GM12801 (cell line): ENCODE measurements around the gene CFL1.

Experiments
- TF ChIP-seq, protein P1 (sequence below): IDR thresholded peaks from one replicate; pipeline ENCODE4 v1.5.1; 2011; ENCODE audit warnings: control low read depth; ENCODE audit not compliant: insufficient read length; ENCODE audit errors: extremely low read depth

Gene CFL1

DNA sequence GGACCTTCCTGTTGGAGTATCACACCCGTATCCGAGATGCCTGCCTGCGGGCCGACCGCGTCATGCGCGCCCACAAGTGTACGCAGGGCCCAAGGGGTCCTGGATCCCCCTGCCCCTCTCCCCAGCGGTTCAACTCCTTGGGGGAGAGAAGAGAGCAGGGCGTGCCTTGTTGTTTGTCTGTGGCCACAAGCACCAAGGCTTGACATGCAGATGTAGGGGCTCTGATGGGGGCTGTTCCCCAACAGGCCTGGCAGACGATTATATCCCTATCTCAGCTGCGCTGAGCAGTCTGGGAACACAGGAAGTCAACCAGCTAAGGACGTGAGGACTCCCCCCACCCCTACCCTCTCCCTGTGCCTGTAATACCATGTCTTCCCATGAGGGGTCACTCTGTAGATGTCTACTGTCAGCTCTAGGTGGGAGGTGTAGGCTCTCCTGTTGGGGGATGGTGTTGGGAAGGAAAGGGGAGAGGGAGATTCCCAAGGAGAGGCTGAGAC lies 6.8 kb downstream of the CFL1 start:
- TF ChIP-seq, protein P1, sequence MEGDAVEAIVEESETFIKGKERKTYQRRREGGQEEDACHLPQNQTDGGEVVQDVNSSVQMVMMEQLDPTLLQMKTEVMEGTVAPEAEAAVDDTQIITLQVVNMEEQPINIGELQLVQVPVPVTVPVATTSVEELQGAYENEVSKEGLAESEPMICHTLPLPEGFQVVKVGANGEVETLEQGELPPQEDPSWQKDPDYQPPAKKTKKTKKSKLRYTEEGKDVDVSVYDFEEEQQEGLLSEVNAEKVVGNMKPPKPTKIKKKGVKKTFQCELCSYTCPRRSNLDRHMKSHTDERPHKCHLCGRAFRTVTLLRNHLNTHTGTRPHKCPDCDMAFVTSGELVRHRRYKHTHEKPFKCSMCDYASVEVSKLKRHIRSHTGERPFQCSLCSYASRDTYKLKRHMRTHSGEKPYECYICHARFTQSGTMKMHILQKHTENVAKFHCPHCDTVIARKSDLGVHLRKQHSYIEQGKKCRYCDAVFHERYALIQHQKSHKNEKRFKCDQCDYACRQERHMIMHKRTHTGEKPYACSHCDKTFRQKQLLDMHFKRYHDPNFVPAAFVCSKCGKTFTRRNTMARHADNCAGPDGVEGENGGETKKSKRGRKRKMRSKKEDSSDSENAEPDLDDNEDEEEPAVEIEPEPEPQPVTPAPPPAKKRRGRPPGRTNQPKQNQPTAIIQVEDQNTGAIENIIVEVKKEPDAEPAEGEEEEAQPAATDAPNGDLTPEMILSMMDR: no peak

DNA sequence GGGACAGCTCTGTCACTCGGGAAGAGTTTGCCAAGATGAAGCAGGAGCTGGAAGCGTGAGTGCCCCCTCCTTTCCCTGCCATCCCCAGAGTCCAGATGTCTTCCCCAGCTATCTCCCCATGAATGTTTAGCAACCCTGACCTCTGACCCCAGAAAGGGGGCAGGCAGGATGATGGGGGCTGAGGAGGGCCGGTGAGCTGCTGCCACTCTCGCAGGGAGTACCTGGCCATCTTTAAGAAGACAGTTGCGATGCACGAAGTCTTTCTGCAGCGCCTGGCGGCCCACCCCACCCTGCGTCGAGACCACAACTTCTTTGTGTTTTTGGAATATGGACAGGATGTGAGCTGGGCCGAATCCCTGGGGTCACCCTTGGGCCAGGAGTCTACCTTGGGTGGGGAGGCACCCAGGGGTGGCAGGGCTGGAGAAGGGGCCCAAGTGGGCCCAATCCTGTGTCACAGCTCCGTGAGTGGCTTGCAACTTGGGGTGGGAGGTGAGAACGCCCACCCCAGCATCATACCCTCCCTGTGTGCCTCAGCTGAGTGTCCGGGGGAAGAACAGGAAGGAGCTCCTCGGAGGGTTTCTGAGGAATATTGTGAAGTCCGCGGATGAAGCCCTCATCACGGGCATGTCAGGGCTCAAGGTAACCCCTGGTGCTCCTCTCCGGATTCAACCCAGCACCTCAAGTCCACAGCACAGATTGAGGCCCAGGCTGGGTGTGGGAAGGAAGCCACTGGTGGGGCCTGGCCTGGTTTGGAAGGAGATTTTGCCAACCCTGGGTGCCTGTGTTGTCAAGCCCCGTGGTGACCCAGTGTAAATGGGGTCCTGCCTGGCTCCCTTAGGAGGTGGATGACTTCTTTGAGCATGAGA lies 7.5 kb downstream of the CFL1 start:
- TF ChIP-seq, protein P1: no peak

DNA sequence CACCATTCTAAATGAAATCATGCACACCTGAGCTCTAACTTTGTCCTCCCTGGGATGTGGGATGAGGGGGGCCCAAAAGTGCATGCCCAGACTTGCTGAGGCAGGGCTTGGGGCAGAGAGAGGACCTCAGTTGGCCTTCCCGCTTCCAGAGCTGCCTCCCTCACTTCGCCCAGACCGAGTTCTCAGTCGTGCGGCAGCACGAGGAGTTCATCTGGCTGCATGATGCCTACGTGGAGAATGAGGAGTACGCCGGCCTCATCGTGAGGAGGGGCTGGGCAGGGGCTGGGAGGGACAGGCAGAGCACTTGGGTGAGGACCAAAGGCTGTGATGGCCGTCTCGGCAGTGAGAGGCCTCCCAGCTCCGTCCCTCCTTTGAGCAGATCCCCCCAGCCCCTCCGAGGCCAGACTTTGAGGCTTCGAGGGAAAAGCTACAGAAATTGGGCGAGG lies 8.2 kb downstream of the CFL1 start:
- TF ChIP-seq, protein P1: no peak

DNA sequence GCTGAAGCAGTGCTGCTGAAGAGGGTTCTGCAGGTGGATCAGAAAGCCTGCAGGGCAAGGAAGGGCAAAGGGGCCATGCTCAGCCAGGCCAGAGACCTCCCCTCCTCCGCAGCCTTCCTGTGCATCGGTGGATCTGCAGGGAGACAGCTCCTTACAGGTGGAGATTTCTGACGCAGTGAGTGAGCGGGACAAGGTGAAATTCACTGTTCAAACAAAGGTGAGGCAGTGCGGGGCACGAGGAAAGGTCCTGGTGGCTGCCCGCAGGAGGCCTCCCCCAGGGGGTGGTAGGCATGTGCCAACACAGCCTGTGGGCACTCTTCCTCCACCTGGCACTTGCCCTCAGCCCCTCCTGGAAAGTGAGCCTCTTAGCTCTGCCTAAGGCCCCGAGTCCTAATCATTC lies 8.6 kb downstream of the CFL1 start:
- TF ChIP-seq, protein P1: no peak

DNA sequence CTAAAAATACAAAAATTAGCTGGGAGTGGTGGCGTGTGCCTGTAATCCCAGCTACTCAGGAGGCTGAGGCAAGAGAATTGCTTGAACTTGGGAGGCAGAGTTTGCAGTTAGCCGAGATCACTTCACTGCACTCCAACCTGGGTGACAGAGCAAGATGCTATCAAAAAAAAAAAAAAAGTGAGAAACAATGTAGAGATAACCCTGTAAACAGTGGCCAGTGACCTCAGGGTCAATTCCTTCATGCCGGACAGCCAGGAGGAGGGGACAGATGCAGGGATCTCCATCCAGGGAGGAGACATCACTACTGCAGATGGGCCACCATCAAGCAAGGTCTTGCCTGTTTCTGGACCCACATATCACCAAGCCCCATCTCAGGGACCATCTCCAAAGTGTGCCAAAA lies 10.2 kb downstream of the CFL1 start:
- TF ChIP-seq, protein P1: no peak

DNA sequence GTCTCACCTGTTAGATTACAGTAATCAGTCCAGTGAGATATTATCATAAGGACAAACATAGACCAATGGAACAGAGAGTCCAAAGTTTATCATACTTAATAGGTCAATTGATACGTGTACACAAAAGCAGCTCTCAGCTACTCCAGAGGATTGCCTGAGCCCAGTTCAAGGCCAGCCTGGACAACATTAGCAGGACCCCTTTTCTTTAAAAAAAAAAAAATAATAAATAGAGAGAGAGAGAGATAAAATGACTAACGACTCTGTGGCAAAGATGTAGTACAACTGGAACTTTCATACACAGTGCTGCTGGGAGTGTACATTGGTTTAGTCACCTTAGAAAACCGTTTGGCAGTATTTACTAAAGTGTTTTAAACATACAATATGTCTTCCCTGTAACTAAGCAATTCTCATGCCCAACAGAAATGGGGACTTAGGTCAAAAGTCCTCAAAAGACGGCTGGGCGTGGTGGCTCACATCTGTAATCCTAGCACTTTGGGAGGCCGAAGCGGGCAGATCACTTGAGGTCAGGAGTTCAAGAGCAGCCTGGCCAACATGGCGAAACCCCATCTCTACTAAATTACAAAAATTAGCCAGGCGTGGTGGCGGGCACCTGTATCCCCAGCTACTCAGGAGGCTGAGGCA lies 13.6 kb downstream of the CFL1 start:
- TF ChIP-seq, protein P1: no peak

DNA sequence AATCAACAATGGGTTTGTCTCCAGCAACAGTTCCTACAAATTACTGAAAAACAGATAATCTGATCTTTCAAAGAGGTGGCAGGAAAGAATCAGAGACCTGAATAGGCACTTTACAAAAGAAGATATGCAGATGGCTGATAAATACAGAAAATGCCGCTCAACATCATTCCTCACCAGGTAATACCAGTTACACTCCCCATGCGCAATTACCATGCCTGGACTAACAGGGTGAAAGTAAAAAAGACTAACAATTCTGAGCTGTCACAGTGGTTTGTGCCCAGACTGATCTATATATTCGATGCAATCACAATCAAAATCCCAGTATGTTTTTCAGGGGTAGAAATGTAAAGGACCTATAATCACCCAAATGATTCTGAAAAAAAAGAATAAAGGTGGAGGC lies 14.2 kb downstream of the CFL1 start:
- TF ChIP-seq, protein P1: no peak
